H9 (cell line): ENCODE results near the gene CARS1. TPM values are rescaled to one million over a fixed set of nuclear protein-coding genes. Genes with fewer than 3 reads are reported as not detected.

Experiments
- DNase-seq: peaks from one replicate; pipeline ENCODE4 v3.0.0-alpha.2; 2017
- H2AFZ ChIP-seq: one replicate; pipeline ENCODE4 v1.6.1; 2013; ENCODE audit warnings: mild to moderate bottlenecking, low read length, control low read depth, moderate library complexity
- H2AK5ac ChIP-seq: 2 replicates; pipeline ENCODE4 v1.6.1; 2013; ENCODE audit warnings: low read length, control low read depth, mixed read lengths; ENCODE audit not compliant: insufficient read length
- H2BK120ac ChIP-seq: one replicate; pipeline ENCODE4 v1.6.1; 2013; ENCODE audit warnings: low read depth, mild to moderate bottlenecking, low read length, control low read depth, inconsistent platforms; ENCODE audit not compliant: poor library complexity, severe bottlenecking
- H2BK12ac ChIP-seq: 2 replicates; pipeline ENCODE4 v1.6.1; 2013; ENCODE audit warnings: low read length, control low read depth, mixed read lengths, low read depth; ENCODE audit not compliant: insufficient read length
- H2BK15ac ChIP-seq: 2 replicates; pipeline ENCODE4 v1.6.1; 2013; ENCODE audit warnings: low read depth, low read length, control low read depth
- H2BK20ac ChIP-seq: one replicate; pipeline ENCODE4 v1.6.1; 2013; ENCODE audit warnings: low read depth, mild to moderate bottlenecking, low read length, control low read depth, inconsistent platforms; ENCODE audit not compliant: poor library complexity, severe bottlenecking
- H2BK5ac ChIP-seq: 2 replicates; pipeline ENCODE4 v1.6.1; 2013; ENCODE audit warnings: low read length, control low read depth, mixed read lengths; ENCODE audit not compliant: insufficient read length
- H3K14ac ChIP-seq: 2 replicates; pipeline ENCODE4 v1.6.1; 2013; ENCODE audit warnings: low read length, control low read depth; ENCODE audit not compliant: insufficient read depth
- H3K18ac ChIP-seq: 2 replicates; pipeline ENCODE4 v1.6.1; 2013; ENCODE audit warnings: low read depth, mild to moderate bottlenecking, mixed read lengths, low read length, control low read depth; ENCODE audit not compliant: insufficient read length
- H3K23ac ChIP-seq: 2 replicates; pipeline ENCODE4 v1.6.1; 2013; ENCODE audit warnings: low read length, control low read depth, mixed read lengths, low read depth; ENCODE audit not compliant: insufficient read length
- H3K23me2 ChIP-seq: 2 replicates; pipeline ENCODE4 v1.6.1; 2013; ENCODE audit warnings: low read depth, mild to moderate bottlenecking, mixed read lengths, low read length, control low read depth; ENCODE audit not compliant: insufficient read length, poor library complexity, severe bottlenecking
- H3K27ac ChIP-seq: 2 replicates; pipeline ENCODE4 v1.5.1; 2013; ENCODE audit warnings: low read length, control low read depth, mixed read lengths, low read depth; ENCODE audit not compliant: insufficient read length
- H3K27me3 ChIP-seq: 2 replicates; pipeline ENCODE4 v1.6.1; 2013; ENCODE audit warnings: low read length, control low read depth, inconsistent platforms; ENCODE audit not compliant: insufficient read depth
- H3K4ac ChIP-seq: 2 replicates; pipeline ENCODE4 v1.6.1; 2013; ENCODE audit warnings: low read depth, mild to moderate bottlenecking, control low read depth, inconsistent platforms, low read length, moderate library complexity
- H3K4me1 ChIP-seq: 2 replicates; pipeline ENCODE4 v1.6.1; 2013; ENCODE audit warnings: low read length, control low read depth, inconsistent platforms; ENCODE audit not compliant: insufficient read depth
- H3K4me2 ChIP-seq: 2 replicates; pipeline ENCODE4 v1.6.1; 2013; ENCODE audit warnings: low read length, control low read depth, mixed read lengths; ENCODE audit not compliant: insufficient read length, insufficient read depth
- H3K56ac ChIP-seq: 2 replicates; pipeline ENCODE4 v1.6.1; 2013; ENCODE audit warnings: low read depth, mild to moderate bottlenecking, mixed read lengths, low read length, control low read depth; ENCODE audit not compliant: insufficient read length
- H3K79me1 ChIP-seq: 2 replicates; pipeline ENCODE4 v1.6.1; 2013; ENCODE audit warnings: low read depth, mild to moderate bottlenecking, moderate library complexity, low read length, control low read depth, inconsistent platforms; ENCODE audit not compliant: insufficient read depth, poor library complexity, severe bottlenecking
- H3K79me2 ChIP-seq: 2 replicates; pipeline ENCODE4 v1.6.1; 2013; ENCODE audit warnings: low read length, control low read depth, inconsistent platforms; ENCODE audit not compliant: insufficient read depth
- H3K9ac ChIP-seq: 2 replicates; pipeline ENCODE4 v1.6.1; 2013; ENCODE audit warnings: low read length, control low read depth, mixed read lengths; ENCODE audit not compliant: insufficient read length; ENCODE audit errors: extremely low read depth
- H3K9me3 ChIP-seq: one replicate; pipeline ENCODE4 v1.6.1; 2013; ENCODE audit warnings: low read depth, low read length, inconsistent platforms; ENCODE audit not compliant: control insufficient read depth
- H3T11ph ChIP-seq: one replicate; pipeline ENCODE4 v1.6.1; 2013; ENCODE audit warnings: mild to moderate bottlenecking, low read length, control low read depth, inconsistent platforms
- H4K20me1 ChIP-seq: one replicate; pipeline ENCODE4 v1.6.1; 2013; ENCODE audit not compliant: control insufficient read depth, insufficient read length, insufficient read depth
- H4K5ac ChIP-seq: 2 replicates; pipeline ENCODE4 v1.6.1; 2013; ENCODE audit warnings: low read depth, mild to moderate bottlenecking, mixed read lengths, low read length, control low read depth; ENCODE audit not compliant: insufficient read length
- H4K8ac ChIP-seq: replicated peaks from 2 replicates; pipeline ENCODE4 v1.6.1; 2013; ENCODE audit warnings: low read length, control low read depth, mixed read lengths, low read depth; ENCODE audit not compliant: insufficient read length
- H4K91ac ChIP-seq: 2 replicates; pipeline ENCODE4 v1.6.1; 2013; ENCODE audit warnings: low read depth, mild to moderate bottlenecking, moderate library complexity, mixed read lengths, low read length, control low read depth; ENCODE audit not compliant: insufficient read length
- H3K27ac Mint-ChIP-seq, 3 experiments: 2 replicates in 2 of 3; 3 replicates in 1 of 3; pipeline ENCODE4 v1.8.0; 2020 to 2021; ENCODE audit warnings: mixed read lengths in 3 of 3, mild to moderate bottlenecking in 1 of 3, moderate library complexity in 1 of 3
- H3K27me3 Mint-ChIP-seq: 2 replicates; pipeline ENCODE4 v1.8.0; 2021; ENCODE audit warnings: low read depth, mild to moderate bottlenecking, moderate library complexity, mixed read lengths
- H3K36me3 Mint-ChIP-seq, 3 experiments: 2 replicates in 2 of 3; 3 replicates in 1 of 3; pipeline ENCODE4 v1.8.0; 2020 to 2021; ENCODE audit warnings: low read depth in 3 of 3, mixed read lengths in 3 of 3; ENCODE audit not compliant: insufficient read depth in 1 of 3
- H3K4me1 Mint-ChIP-seq, 2 experiments: 2 replicates each; pipeline ENCODE4 v1.8.0; 2020; ENCODE audit warnings: mixed read lengths in 2 of 2
- H3K4me3 Mint-ChIP-seq, 2 experiments: 2 replicates in 1 of 2; 3 replicates in 1 of 2; pipeline ENCODE4 v1.8.0; 2020 to 2021; ENCODE audit warnings: mild to moderate bottlenecking in 2 of 2, mixed read lengths in 2 of 2, moderate library complexity in 1 of 2
- H3K9me3 Mint-ChIP-seq, 2 experiments: 2 replicates in 1 of 2; 3 replicates in 1 of 2; pipeline ENCODE4 v1.8.0; 2020; ENCODE audit warnings: mild to moderate bottlenecking in 2 of 2, mixed read lengths in 2 of 2, moderate library complexity in 1 of 2
- CTCF ChIP-seq: fragments of 200-600 bp; sonication (generic); conservative IDR thresholded peaks from 3 replicates; pipeline ENCODE4 v1.8.0; 2021; ENCODE audit warnings: antibody characterized with exemption, mild to moderate bottlenecking
- WGBS: extraction: QIAGEN DNeasy Blood & Tissue Kit; methylation state at CpG from one replicate; pipeline ENCODE4 v1.1.7; 2013; ENCODE audit warnings: missing lambda C conversion rate, low lambda C conversion rate, mixed read lengths; ENCODE audit not compliant: insufficient read length; ENCODE audit errors: extremely low coverage; 5-methylcytosine and 5-hydroxymethylcytosine counted together
- total RNA-seq: library from RNA; stranded (reverse); gene quantifications from 2 replicates; pipeline ENCODE4 v1.2.1, GENCODE V29; 2021

Gene CARS1
- total RNA-seq, 1 experiment from 2014 or later = 92.3 TPM

- peak overlapping the region; percentile 94 to 97 for H3K4me3 Mint-ChIP-seq
- no peaks in the 10 kb centered on the region; a peak in 1 of 5 replicates for H3K9me3 Mint-ChIP-seq
- Histone ChIP-seq H3K4ac (no peak overlapping the region), H2AFZ (no peak overlapping the region), H4K91ac (no peak overlapping the region), H2BK12ac (no peak overlapping the region), H3K9me3 (no peaks in the 10 kb centered on the region), H2AK5ac (no peak overlapping the region), H3K27me3 (no peaks in the 10 kb centered on the region), H3K23me2 (peaks cover 18% of the 10 kb centered on the region), H3K79me2 (peaks cover 45% of the 10 kb centered on the region; the same call in 1 of the 2 replicates), H4K5ac (no peak overlapping the region), H3K4me1 (peaks cover 4% of the 10 kb centered on the region), H3K56ac (no peak overlapping the region), H2BK5ac (no peak overlapping the region), H3K14ac (peak overlapping the region; percentile 93), H4K20me1 (peaks cover 2% of the 10 kb centered on the region), H3K9ac (peak overlapping the region; percentile 81), H3K18ac (peak overlapping the region; percentile 85), H4K8ac (no peak overlapping the region), H3K23ac (no peak overlapping the region), H3K27ac (no peak overlapping the region), H3K79me1 (no peaks in the 10 kb centered on the region), H2BK15ac (no peak overlapping the region), H2BK20ac (no peak overlapping the region), H2BK120ac (no peak overlapping the region), H3T11ph (no peak overlapping the region), H3K4me2 (peak overlapping the region; percentile 97)
- no peaks in the 10 kb centered on the region for H3K27me3 Mint-ChIP-seq
- H3K4me1 Mint-ChIP-seq = peaks cover 31% of the 10 kb centered on the region in 2 experiments
- DNase-seq = no peak
- peak overlapping the region; percentile 96 to 99 (median 99) for H3K27ac Mint-ChIP-seq
- no CpG with 5 or more reads among the region's 79 CpGs for WGBS
- H3K36me3 Mint-ChIP-seq = peaks cover 12 to 14% (median 12%) of the 10 kb centered on the region in 3 experiments; a peak in 6 of 7 replicates
- no peak for TF ChIP-seq CTCF
Measured at GRCh38 chr11:2991452-2992233, 65.6 kb downstream of the CARS1 start.
